ENCODE measurements around the gene SLC26A8.
"Not testable (repeated sequence)": the region's sequence is repeated elsewhere in the genome, so short reads cannot be mapped to it uniquely, and the experiment has no call there.

The SLC26A8 gene

GRCh38 chr6:35993150-35993549 lies 31.3 kb downstream of the SLC26A8 start:
- DNase-seq (ENCODE audit: low read depth): no peak

GRCh38 chr6:35988047-35988446 lies 36.4 kb downstream of the SLC26A8 start:
- DNase-seq (ENCODE audit: low read depth): not testable (repeated sequence)

DNA sequence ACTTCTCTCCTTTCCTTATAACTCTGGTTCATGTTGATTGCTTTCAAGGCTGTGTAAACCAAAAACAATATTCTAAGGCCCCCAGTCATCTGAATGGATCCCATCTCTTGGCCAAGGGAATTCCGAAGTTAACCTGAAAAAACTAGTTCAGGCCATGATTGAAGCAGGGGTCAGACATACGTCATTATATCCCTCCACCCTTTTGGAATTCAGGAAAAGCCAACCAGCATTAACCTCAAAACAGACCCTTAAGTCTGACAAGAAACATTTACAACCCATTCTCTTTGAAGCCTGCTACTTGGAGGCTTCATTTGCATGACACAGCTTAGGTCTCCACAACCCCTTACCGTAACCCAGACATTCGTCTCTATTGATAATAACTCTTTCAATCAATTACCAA lies 39.7 kb downstream of the SLC26A8 start:
- DNase-seq (ENCODE audit: low read depth): no peak

GRCh38 chr6:35980991-35981645 lies 43.3 kb downstream of the SLC26A8 start:
- DNase-seq (ENCODE audit: low read depth): no peak

DNA sequence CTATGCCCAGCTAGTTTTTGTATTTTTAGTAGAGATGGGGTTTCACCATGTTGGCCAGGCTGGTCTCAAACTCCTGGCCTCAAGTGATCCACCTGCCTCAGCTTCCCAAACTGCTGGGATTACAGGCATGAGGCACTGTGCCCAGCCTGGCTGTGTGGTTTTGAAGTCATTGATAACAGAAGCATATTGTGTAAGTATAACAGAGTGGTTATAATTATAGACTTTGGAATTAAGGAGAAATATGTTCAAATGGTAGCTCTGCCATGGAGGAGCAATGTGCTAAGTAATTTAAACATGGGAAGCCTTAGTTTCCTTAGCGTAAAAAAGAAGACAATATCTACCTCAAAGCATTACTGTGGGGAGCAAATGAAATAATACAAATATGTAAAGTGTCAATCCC lies 44.3 kb downstream of the SLC26A8 start:
- not testable (repeated sequence) for DNase-seq (ENCODE audit: low read depth)

DNA sequence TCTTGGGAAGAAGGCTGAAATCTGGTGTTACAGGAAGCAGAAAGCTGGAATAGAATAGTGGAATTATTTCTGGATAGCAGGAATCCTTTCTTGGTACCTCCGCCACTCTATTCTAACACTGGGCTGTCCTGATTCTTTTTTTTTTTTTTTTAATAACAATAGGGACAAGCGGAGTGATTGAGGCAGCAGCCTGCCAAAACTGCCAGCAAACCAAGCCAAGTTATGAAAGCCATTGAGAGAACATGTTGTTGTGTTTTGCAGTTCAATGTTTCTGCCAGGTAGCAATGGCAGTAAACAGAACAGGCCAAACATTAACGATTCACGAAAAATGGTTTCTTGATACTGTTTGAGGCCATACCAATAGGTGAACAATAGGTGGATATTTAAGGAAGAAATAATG lies 47.1 kb downstream of the SLC26A8 start:
- DNase-seq (ENCODE audit: low read depth): no peak

- no peak for DNase-seq (ENCODE audit: low read depth)
These were observed 50.7 kb downstream of the SLC26A8 start for GRCh38 chr6:35973670-35974222.

DNA sequence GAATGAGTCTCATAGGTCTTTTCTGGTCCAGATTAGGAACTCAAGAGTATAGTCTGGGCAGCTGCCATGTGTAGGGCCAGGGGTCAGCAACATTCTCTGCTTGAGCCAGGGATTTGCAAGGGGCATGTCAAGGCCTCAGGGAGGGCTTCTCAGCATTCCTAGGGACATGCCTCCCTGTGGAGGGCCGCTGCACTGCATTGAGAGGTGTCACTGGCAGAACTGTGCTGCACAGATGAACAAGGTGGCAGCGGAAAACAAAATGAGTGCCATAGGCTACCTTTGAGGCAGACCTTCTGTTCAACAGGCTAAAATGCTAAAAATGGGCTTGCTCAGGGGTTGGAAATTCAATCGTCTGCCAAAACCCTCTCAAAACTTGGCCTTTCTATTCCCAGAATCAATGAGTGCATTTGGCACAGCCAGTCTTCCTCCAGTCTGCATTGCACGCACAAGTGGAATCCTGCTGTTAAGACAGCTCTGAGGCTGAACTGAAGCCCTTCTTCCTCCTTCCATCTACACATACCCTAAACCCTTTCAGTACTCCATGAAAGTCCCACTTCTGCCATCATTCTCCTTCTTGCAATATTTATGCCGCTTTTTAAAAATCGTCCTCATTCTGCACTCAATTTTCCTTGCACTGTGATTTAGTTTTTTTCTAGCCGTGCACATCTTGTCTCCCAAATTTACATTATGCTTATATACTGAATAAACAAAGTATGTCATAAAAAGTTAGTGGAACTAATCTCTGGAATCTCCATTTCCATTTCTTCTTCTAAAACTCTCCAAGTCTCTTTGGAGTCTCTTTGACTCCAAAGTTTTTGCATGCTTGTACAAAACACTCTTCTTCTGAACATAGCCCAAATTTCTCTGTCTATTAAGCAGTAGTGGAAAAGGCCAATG lies 51.7 kb downstream of the SLC26A8 start:
- DNase-seq (ENCODE audit: low read depth): no peak

- DNase-seq (ENCODE audit: low read depth): no peak
These were observed 54.3 kb downstream of the SLC26A8 start for GRCh38 chr6:35970181-35970580.

GRCh38 chr6:35969646-35970045 lies 54.8 kb downstream of the SLC26A8 start:
- no peak for DNase-seq (ENCODE audit: low read depth)

- DNase-seq (ENCODE audit: low read depth): no peak
These were observed 55.6 kb downstream of the SLC26A8 start for GRCh38 chr6:35968821-35969220.

- no peak for DNase-seq (ENCODE audit: low read depth)
These were observed 57.2 kb downstream of the SLC26A8 start for GRCh38 chr6:35967076-35967774.

GRCh38 chr6:35962779-35963560 lies 61.5 kb downstream of the SLC26A8 start:
- no peak for DNase-seq (ENCODE audit: low read depth)

- no peak for DNase-seq (ENCODE audit: low read depth)
These were observed 64.3 kb downstream of the SLC26A8 start for GRCh38 chr6:35960187-35960586.

GRCh38 chr6:35955970-35956369 lies 68.5 kb downstream of the SLC26A8 start:
- DNase-seq (ENCODE audit: low read depth): no peak

- DNase-seq (ENCODE audit: low read depth): no peak
These were observed 68.9 kb downstream of the SLC26A8 start for GRCh38 chr6:35955521-35955920.

DNA sequence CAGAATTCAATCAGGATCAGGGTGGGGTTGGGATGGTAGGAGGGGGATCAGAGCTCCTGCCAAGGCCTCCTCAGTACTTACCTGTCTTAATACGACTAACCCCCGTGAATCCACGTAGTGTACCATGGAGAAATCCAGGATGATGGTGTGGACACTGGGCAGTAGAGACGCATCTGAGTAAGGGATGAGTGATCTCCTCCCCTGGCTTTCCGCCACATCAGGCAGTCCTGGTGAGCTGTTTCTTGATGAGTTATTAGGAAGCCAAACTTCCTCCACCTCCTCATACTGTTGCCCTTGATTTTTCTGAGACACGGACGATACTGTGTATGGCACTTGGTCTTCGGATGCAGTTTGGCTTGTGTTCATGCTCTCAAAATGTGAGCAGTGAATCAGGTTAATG lies 69.4 kb downstream of the SLC26A8 start:
- DNase-seq (ENCODE audit: low read depth): no peak

- DNase-seq (ENCODE audit: low read depth): no peak
These were observed 70.1 kb downstream of the SLC26A8 start for GRCh38 chr6:35954333-35954732.

DNA sequence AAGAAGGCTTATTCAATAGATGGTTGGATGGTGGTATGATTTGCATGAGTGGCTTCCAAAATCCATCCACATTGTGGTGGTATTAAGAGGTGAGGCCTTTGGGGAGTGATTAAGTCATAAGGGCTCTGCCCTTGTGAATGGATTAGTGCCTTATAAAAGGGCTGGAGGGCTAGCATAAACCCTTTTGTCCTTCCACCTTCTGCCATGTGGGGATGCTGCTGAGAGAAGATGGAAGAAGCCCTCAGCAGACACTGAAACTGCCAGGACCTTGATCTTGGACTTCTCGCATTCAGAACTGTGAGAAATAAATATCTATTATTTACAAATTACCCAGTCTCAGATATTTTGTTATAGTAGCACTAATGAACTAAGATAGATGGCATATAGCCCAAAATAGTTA lies 75.7 kb downstream of the SLC26A8 start:
- no peak for DNase-seq (ENCODE audit: low read depth)

DNA sequence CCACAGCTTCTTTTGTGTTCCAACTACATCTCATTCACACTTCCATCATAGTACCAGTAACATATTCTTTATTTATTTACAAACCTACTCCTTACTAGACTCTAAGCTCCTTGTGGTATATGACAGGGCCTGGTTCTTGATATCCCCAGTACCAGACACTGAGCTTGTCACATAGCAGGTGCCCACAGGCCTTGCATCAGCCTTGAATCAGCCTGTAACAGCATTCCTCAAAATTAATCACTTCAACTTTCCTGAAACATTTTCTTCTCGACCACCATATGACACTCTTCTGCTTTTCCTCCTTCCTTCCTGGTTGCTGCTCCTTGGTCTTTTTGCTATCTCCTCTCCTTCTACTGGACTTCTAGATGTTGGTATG lies 78.8 kb downstream of the SLC26A8 start:
- no peak for DNase-seq (ENCODE audit: low read depth)

- no peak for DNase-seq (ENCODE audit: low read depth)
These were observed 81.1 kb downstream of the SLC26A8 start for GRCh38 chr6:35943390-35943789.

DNA sequence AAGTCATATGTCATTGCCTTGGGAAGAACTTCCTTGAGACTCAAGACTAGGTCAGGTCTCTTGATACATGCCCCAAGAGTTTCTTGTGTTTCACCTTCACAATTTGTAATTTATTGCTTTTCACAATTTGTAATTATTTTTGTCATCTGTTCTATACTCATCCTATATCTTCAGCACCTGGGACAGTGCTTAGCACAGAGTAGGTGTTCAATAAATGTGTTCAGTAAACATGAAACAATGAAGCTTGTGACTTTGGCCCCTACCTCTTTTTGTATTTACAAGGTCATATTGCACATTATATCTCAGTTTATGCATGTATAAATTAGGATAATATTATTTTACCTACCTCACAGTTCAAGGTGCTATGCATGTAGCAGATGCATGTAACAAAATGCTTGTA lies 82.1 kb downstream of the SLC26A8 start:
- no peak for DNase-seq (ENCODE audit: low read depth)

Measured in stimulated activated CD8-positive, alpha-beta memory T cell treated with anti-CD3 and anti-CD28 coated beads, Interleukin-15, amount 100 ng/mL, for 1 hour (primary cell).